HG02970 (cell line): Measurements from ENCODE around the gene PCDHGA7.
"Not testable (repeated sequence)": the region's sequence is repeated elsewhere in the genome, so short reads cannot be mapped to it uniquely, and the experiment has no call there.

ENCODE experiments used
- ATAC-seq: cut with Tn5 transposase; IDR thresholded peaks from one replicate; pipeline ENCODE4 v1.9.1; 2021; ENCODE audit warnings: mild to moderate bottlenecking, moderate library complexity, moderate number of reproducible peaks; ENCODE audit not compliant: unreplicated experiment, low FRiP score

PCDHGA7 gene

GRCh38 chr5:141366016-141366896, 16.3 kb upstream of the PCDHGA7 start:
- ATAC-seq: no peak

DNA sequence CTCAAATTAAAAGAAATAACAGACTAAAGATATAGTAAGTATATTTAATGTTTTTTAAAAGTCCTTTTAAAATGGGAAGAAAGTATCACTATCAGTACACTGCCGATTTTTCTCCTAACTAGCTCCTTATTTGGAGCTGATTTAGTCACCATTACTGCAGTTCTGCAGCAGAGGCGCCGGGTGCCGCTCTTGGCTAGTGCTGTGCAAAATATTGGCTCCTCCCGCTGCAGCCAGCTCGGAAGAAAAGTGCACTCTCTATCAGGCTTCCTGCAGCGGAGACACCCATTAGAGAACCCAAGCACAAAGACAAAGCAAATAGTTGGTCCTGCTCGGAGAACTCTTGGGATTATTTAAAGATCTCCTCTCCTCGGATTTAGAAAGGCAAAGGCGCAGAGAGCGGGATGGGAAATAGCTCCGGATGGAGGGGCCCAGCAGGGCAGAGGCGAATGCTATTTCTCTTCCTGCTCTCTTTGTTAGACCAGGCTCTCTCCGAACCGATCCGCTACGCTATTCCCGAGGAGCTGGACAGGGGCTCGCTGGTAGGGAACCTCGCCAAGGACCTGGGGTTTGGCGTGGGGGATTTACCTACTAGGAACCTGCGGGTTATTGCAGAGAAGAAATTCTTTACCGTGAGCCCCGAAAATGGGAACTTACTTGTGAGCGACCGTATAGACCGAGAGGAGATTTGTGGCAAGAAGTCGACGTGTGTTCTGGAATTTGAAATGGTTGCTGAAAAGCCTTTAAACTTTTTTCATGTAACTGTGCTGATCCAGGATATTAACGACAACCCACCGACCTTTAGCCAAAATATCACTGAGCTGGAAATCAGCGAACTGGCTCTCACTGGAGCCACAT, 12.3 kb upstream of the PCDHGA7 start, which contains the start of gene PCDHGB3:
Gene PCDHGB3 (plus strand): TSS at position 249 of the 855 bp plus-strand sequence. CDS start 153 bp downstream, at position 402.
- no peak for ATAC-seq

- ATAC-seq: no peak
These were observed 10.7 kb upstream of the PCDHGA7 start for GRCh38 chr5:141371572-141372475.

GRCh38 chr5:141373673-141374317, 8.7 kb upstream of the PCDHGA7 start, which contains the start of gene PCDHGA6:
PCDHGA6 (plus strand) TSS chr5:141373891; CDS start chr5:141374084, 193 bp downstream.
- no peak for ATAC-seq

- ATAC-seq: no peak
These were observed 7.9 kb upstream of the PCDHGA7 start for GRCh38 chr5:141374627-141375026.

DNA sequence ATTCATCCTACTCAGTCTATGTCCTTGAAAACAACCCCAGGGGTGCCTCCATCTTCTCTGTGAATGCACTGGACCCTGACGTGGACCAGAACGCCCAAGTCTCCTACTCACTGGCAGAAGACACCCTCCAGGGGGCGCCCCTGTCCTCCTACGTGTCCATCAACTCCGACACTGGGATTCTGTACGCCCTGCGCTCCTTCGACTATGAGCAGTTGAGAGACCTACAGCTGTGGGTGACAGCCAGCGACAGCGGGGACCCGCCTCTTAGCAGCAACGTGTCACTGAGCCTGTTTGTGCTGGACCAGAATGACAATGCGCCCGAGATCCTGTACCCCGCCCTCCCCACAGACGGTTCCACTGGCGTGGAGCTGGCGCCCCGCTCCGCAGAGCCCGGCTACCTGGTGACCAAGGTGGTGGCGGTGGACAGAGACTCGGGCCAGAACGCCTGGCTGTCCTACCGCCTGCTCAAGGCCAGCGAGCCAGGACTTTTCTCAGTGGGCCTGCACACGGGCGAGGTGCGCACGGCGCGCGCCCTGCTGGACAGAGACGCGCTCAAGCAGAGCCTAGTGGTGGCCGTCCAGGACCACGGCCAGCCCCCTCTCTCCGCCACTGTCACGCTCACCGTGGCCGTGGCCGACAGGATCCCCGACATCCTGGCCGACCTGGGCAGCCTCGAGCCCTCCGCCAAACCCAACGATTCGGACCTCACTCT, 6.9 kb upstream of the PCDHGA7 start:
- ATAC-seq: not testable (repeated sequence)

- no peak for ATAC-seq
These were observed 803 bp downstream of the PCDHGA7 start for GRCh38 chr5:141383345-141383744.

- no peak for ATAC-seq
These were observed 2.1 kb downstream of the PCDHGA7 start for GRCh38 chr5:141384471-141385267.

GRCh38 chr5:141387557-141388311, 5.2 kb downstream of the PCDHGA7 start, which contains the start of gene PCDHGB4:
PCDHGB4 (plus strand) TSS chr5:141387698; CDS start chr5:141387885, 187 bp downstream.
- not testable (repeated sequence) for ATAC-seq

DNA sequence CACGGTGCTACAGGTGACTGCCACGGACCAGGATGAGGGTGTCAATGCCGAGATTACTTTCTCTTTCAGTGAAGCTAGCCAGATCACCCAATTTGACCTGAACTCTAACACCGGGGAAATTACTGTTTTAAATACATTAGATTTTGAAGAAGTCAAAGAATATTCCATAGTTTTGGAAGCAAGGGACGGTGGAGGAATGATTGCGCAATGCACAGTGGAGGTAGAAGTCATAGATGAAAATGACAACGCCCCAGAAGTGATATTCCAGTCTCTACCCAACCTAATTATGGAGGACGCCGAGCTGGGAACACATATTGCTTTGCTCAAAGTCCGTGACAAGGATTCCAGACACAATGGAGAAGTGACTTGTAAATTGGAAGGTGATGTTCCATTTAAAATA, 6.1 kb downstream of the PCDHGA7 start:
- no peak for ATAC-seq

DNA sequence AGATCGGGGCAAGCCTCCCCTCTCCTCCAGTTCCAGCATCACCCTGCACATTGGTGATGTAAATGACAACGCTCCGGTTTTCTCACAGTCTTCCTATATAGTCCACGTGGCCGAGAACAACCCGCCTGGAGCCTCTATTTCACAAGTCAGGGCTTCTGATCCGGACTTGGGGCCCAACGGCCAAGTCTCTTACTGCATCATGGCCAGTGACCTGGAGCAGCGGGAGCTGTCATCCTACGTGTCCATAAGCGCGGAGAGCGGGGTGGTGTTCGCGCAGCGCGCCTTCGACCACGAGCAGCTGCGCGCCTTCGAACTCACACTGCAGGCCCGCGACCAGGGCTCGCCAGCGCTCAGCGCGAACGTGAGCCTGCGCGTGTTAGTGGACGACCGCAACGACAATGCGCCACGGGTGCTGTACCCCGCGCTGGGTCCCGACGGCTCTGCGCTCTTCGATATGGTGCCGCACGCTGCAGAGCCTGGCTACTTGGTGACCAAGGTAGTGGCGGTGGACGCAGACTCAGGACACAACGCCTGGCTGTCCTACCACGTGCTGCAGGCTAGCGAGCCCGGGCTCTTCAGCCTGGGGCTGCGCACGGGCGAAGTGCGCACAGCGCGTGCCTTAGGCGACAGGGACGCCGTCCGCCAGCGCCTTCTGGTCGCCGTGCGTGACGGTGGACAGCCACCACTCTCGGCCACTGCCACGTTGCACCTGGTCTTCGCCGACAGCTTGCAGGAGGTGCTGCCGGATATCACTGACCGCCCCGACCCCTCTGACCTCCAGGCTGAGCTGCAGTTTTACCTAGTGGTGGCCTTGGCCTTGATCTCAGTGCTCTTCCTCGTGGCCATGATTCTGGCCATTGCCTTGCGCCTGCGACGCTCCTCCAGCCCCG, 6.9 kb downstream of the PCDHGA7 start:
- no peak for ATAC-seq

DNA sequence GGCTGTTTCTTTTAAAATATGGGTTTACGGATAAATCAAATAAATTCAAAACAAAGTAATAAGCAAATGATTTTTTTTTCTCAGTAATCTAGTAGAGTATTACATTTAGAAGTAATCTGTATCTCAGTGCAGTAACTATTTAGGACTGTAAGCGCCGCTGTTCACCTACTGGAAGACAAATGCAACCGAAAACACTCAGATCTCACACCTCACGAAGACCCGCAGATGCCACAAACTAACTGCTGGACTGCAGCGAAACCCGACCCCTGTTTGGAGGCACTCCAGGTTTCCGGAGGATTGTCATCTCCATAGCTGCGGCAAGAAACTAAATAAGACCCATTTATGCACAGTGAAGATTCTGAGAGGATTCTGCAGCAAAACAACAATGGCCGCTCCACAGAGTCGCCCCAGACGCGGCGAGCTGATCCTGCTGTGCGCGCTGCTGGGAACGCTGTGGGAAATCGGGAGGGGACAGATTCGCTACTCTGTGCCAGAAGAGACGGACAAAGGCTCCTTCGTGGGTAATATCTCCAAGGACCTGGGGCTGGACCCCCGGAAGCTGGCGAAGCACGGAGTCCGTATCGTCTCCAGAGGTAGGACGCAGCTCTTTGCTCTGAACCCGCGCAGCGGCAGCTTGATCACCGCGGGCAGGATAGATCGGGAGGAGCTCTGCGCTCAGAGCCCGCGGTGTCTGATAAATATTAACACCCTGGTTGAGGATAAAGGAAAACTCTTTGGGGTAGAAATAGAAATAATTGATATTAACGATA, 10.1 kb downstream of the PCDHGA7 start, which contains the start of gene PCDHGA8:
Gene PCDHGA8 (plus strand): TSS at position 205 of the 770 bp plus-strand sequence. CDS start 181 bp downstream, at position 386.
- no peak for ATAC-seq

GRCh38 chr5:141393267-141393666, 10.7 kb downstream of the PCDHGA7 start:
- ATAC-seq: no peak

DNA sequence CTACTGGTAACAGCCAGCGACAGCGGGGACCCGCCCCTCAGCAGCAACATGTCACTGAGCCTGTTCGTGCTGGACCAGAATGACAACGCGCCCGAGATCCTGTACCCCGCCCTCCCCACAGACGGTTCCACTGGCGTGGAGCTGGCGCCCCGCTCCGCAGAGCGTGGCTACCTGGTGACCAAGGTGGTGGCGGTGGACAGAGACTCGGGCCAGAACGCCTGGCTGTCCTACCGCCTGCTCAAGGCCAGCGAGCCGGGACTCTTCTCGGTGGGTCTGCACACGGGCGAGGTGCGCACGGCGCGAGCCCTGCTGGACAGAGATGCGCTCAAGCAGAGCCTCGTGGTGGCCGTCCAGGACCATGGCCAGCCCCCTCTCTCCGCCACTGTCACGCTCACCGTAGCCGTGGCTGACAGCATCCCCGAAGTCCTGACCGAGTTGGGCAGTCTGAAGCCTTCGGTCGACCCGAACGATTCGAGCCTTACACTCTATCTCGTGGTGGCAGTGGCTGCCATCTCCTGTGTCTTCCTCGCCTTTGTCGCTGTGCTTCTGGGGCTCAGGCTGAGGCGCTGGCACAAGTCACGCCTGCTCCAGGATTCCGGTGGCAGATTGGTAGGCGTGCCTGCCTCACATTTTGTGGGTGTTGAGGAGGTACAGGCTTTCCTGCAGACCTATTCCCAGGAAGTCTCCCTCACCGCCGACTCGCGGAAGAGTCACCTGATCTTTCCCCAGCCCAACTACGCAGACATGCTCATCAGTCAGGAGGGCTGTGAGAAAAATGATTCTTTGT, 12.1 kb downstream of the PCDHGA7 start:
- ATAC-seq: not testable (repeated sequence)
